DLD1 (cell line): ENCODE data around the gene HSD17B14.
"Not testable (repeated sequence)": the region's sequence is repeated elsewhere in the genome, so short reads cannot be mapped to it uniquely, and the experiment has no call there.

Source experiments
- in situ Hi-C: cut with HindIII; loops from 2 replicates; pipeline ENCODE4 v1.10.0; 2017; ENCODE audit warnings: low sequenced_read_pairs

The HSD17B14 gene

DNA sequence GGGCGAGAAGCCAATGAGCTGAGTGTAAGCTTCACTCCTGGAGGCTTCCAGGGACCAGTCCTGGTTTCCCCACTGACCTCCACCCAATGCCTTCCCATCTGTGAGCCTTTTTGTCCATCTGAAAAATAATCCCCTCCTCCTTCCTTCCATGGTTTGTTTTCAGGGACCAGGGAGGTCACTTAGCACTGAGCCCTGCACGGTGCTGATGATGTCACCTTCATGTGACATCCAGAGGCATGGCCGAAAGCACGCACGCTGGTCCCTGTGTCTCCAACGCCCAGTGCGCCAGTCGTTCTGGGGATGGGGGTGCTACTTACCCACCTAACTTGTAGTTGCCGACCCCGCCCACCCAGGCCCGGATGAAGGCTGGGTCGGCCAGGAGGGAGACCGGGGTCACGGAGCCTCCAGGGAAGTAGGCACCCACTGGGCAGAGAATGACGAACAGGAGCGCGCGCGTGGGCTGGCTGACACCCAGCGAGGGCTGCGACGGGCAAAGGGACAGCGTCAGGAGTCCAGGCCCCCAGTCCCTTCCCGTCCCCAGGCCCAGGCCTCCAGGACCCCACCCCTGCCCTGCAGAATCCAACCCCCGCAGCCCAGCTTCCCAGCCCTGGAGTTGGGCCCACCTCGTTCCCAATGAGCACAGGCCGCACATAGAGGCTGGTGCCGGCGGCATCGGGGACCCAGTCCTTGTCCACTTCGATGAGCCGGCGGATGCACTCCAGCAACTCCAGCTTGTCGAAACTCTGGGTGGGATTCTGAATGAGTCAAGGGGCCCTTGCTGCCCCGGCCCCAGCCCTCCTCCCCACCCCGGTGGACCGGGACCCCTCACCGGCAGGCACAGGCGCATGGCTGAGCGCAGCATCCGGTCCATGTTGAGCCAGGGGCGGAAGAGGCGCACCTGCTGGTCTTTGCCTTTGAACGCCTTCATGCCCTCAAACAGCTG is 36.7 kb downstream of the HSD17B14 start:
- in situ Hi-C loops = loop anchor here (10.0 kb wide), 1 partner anchor 165 kb away; the partner anchor contains the start of gene FTL

DNA sequence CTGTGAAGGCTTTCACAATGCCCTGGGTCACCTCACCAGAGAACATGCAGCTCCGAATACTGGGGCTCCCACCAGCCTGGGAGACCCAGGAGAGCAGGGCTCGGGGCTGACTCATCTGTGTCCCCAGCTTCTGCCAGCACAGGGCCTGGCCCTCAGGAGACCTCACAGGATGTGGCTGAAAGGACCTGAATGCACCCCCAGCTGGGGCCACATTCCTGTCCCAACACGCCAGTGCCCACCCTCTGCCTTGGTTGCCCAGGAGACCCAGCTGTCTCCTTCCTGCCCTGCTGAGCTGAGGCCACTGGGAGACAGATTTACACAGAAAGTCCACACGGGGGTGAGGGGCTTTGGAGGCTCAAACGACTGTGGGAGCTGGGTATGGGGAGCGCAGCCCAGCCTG is 37.4 kb downstream of the HSD17B14 start:
- in situ Hi-C loops = loop anchor here (10.0 kb wide), 1 partner anchor 166 kb away; the partner anchor contains the start of gene FTL

DNA sequence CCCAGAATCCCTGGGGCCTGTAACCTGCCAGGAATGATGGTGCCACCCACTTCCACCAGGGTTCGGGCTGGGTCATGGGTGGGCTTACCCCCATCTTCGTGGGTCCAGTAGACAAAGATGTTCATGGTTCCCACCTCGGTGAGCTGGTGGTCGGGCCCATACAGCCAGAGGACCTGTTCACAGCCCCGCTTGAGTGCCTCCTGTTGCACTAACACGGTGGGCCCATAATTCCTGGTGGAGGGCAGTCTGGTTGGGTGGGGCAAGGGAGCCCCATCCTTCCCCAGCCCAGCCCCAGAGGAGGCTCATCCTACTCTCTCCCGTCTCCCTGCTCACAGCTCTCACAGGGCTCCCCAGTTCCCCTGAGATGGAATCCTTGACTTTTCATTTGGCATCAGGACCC is 39.2 kb downstream of the HSD17B14 start:
- in situ Hi-C loops = loop anchor here (10.0 kb wide), 1 partner anchor 168 kb away; the partner anchor contains the start of gene FTL

DNA sequence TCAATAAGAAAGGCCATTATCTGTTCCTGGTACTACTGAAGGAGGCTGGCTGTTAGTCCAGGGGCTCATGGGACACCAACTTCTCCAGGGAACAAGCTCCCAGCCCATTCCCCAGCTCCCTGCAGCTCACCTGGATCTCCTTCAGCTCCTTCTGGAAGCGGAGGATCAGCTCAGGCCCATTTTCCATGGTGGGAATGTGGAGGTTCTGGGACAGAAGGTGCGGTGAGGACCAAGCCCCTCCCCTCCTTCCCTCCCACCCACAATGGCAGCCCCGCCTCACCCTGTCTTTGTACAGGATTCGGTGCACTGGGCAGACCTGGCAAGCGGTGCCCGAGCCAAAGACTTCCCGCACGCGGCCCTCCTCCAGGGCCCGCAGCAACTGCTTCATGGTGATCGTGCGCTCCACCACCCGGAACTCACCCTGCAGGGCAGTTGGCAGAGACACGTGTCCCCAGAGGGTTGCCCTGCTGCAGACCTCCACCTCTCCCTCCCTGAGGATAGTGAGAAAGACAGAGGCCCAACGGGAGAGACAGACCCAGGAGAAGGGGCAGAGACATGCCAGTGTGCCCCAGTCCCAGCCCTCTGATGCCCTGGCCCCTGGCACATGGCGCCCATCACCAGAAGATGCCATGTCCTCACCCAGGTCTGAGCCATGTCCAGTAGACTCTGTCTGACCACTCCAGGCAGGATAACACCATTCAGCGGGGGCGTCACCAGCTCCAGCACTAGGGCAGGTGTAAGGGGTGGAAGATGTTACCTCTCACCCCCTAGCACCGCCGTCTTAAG is 39.8 kb downstream of the HSD17B14 start:
- in situ Hi-C loops = loop anchor here (10.0 kb wide), 1 partner anchor 168 kb away; the partner anchor contains the start of gene FTL

DNA sequence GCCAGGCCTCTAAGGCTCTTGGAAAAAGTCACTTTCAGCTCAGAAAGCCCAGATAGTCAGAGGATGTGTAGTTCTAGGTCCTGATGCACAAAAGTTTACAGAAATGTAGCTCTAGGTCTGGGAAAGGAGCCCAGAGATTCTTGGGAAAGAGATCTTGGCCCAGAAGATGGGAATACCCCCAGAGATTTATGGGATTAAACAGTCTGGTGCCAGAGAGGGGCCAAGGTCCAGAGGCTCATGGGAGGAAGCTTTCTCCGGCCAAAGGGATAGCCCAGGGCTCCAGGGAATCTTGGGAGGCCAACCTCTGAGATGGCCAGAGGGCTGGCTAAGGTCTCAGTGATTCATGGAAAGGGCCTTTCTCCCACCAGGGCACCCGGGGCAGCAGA is 40.6 kb downstream of the HSD17B14 start:
- in situ Hi-C loops = loop anchor here (10.0 kb wide), 1 partner anchor 169 kb away; the partner anchor contains the start of gene FTL

DNA sequence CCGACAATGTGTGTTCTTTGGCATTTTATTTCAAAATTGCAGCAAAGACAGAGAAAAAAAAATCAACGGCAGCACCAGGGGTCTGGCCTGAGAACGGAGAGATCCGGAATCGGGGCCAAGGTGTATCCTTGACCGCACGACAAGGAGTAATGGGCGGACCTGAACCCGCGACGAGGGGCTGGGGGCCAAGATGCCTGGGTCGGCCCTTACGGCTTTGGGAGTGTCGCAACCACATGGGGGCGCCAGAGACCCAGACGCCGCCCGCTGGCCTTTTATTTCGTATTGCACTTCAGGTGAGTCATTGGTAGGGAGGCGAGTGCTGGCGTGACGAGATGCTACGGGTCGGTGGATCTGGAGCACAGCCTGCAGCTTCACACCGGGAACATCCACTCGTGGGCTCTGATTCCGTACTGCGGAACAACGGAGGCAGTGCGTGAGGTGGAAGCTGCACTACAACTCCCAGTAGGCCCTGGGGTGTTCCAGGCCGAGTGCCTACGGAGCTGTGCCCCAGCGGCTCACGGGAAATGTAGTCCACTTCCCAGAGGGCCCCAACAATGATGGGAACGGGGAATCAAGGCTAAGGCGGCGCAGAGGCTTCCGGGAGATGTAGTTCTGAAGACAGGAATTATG is 41.1 kb downstream of the HSD17B14 start:
- in situ Hi-C loops = loop anchor here (10.0 kb wide), 1 partner anchor 170 kb away; the partner anchor contains the start of gene FTL

DNA sequence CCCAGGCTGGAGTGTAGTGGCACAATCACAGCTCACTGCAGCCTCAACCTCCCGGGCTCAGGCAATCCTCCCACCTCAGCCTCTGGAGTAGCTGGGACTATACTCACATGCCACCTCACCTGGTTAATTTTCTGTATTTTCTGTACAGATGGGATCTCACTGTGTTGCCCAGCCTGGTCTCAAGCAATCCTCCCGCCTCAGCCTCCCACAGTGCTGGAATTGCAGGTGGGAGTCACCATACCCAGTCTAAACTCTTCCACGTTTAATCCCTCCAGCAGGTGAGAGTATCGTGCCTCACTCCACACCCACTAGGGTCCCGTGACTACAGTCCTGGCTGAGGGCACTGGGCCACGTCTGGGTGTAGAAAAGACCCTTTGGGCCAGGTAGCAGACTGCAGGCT is 42.0 kb downstream of the HSD17B14 start:
- in situ Hi-C loops = loop anchor here (10.0 kb wide), 1 partner anchor 171 kb away; the partner anchor contains the start of gene FTL

DNA sequence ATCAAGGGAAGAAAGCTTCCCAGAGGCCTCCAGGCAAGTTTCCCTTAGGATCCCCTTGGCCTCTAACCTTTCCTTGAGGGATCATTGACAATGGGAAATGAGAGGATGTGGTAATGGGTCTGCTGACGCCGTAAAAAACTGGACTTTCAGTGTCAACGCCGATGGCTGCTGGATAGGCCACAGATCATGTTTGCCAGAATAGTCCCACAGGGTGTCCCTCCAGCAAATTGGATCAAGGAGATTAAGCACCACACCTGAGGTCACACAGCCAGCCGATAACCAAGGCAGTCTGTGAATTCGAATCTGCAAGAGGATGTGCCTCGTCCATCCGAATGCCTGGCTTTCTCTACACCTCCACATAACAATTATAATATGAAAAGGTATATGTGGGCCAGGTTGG is 43.0 kb downstream of the HSD17B14 start:
- in situ Hi-C loops = loop anchor here (10.0 kb wide), 1 partner anchor 172 kb away; the partner anchor contains the start of gene FTL

DNA sequence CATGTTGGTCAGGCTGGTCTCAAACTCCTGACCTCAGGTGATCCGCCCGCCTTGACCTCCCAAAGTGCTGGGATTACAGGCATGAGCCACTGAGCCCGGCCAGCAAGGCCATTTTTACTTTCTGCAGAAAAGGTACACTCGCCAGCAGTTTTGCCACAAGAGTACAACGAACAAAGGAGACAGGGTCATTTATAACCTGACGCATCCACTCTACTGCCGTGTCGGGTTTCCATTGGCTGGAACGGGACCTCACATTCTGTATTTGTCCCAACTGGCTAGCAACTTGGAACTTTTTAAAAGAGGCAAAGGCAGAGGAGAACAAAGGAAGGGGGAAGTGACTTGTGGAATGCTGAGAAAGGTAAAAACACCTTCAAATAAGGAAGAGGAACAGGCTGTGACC is 49.0 kb downstream of the HSD17B14 start:
- in situ Hi-C loops = not testable (repeated sequence)

DNA sequence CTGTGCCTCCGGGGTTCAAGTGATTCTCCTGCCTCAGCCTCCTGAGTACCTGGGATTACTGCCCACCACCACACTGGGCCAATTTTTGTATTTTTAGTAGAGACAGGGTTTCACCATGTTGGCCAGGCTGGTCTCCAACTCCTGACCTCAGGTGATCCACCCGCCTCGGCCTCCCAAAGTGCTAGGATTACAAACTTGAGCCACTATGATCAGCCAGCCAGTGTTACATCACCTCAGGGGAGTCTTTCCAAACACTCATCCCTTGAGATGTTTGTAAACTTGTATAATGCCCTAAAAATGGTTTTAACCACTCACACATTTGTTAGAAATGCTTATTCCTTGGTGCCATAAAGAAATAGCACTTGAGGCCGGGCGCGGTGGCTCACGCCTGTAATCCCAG is 49.9 kb downstream of the HSD17B14 start:
- in situ Hi-C loops = not testable (repeated sequence)

DNA sequence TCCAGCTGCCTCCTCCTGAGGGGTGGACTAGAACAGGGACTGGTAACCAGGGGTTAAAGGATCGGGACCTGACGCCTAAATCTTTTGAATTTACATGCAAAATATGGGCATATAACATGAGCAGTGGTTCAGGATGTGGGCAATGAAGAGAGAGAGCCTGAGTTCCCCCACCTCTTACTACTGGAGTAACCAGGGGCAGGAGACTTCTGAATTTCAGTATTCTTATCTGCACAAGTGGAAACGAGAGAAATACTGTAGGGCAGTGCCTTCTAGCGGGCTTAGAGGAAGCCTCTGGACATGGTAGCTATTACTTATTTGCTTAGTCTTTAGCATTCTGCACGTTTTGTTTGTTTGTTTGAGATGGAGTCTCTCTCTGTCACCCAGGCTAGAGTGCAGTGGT is 51.8 kb downstream of the HSD17B14 start:
- in situ Hi-C loops = no loop called here

DNA sequence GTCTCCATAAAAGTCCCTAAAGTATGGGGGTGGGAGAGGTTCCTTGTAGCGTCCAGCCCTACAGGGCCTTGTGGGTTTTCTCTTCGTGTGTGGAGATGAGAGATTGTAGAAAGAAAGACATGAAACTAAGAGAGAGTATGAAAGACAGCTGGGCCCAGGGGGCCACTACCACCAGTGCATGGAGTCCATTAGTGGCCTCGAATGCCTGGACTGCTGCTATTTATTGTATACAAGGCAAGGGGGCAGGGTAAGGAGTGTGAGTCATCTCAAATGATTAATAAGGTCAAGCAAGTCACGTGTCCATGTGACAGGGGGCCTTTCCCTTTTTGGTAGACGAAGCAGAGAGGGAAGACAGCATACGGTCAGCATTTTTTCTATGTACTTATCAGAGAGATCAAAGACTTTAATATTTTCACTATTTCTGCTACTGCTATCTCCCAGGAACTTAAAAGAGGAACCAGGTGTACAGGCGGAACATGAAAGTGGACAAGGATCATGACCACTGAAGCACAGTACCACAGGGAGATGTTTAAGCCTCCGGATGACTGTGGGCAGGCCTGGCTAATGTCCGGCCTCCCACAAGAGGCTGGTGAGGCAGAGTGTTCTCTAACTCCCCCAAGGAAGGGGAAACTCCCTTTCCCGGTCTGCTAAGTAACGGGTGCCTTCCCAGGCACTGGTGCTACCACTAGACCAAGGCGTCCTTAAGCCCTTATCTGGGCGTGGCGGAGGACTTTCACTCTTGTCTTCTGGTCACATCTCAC is 55.5 kb downstream of the HSD17B14 start:
- in situ Hi-C loops = no loop called here

DNA sequence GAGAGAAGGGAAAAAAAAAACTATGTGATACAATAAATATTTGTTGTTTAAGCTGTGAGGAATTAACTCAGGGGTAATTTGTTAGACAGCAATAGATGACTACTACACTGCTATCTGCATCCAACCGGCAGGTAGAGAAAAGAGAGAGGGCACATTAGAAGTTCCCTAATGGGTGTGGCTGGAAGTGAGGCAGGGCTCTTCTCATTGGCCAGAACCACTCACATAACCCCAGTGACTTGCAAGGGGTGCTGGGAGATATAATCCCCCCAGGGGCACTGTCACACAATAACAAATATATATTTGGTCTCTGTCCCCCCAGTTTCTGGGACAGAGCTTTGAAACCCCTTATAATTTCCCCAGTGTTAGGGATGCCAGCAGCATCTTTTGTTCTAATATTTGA is 56.7 kb downstream of the HSD17B14 start:
- in situ Hi-C loops = no loop called here

DNA sequence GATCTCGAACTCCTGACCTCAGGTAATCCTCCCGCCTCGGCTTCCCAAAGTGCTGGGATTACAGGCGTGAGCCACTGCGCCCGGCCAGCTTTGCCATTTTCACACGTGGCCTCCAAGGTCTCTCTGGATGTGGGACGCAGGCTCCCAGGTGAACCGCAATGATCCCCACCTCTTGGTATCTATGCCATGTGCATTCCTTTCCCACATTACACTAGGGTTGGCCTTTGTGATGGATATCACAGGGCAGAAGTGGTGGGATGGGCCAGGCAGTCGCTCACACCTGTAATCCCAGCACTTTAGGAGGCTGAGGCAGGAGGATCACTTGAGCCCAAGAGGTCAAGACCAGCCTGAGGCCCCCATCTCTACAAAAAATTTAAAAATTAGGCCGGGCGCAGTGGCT is 58.6 kb downstream of the HSD17B14 start:
- in situ Hi-C loops = no loop called here

DNA sequence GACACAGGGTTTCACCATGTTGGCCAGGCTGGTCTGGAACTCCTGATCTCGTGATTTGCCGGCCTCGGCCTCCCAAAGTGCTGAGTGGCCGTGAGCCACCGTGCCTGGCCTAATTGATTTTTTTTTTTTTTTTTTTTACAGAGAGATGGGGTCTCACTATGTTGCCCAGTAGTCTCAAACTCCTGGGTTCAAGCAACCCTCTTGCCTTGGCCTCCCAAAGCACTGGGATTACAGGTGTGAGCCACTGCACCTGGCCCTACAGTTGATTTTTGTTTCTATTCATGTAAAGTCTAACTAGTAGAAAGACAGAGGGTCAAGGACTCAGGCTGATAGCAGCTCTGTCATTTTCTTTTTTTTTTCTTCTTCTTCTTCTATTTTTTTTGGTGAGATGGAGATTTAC is 59.2 kb downstream of the HSD17B14 start:
- in situ Hi-C loops = no loop called here

DNA sequence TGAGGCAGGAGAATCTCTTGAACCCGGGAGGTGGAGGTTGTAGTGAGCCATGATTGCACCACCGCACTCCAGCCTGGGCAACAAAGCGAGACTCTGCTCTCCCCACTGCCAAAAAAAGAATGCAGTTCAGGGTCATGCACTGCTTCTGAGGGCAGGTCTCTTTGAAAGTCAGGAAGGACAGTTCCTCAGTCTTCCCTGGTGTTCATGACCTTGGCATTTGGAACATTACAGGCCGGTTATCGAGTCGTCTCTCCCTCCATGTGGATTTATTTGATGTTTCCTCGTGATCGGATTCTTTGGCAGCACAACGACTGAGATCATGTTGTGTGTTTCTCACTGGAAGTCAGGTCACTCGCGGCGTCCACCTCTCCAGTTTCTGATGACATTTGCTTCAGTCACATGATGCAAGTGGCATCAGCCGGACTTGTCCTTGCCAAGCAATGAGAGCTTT is 63.8 kb downstream of the HSD17B14 start:
- in situ Hi-C loops = no loop called here

DNA sequence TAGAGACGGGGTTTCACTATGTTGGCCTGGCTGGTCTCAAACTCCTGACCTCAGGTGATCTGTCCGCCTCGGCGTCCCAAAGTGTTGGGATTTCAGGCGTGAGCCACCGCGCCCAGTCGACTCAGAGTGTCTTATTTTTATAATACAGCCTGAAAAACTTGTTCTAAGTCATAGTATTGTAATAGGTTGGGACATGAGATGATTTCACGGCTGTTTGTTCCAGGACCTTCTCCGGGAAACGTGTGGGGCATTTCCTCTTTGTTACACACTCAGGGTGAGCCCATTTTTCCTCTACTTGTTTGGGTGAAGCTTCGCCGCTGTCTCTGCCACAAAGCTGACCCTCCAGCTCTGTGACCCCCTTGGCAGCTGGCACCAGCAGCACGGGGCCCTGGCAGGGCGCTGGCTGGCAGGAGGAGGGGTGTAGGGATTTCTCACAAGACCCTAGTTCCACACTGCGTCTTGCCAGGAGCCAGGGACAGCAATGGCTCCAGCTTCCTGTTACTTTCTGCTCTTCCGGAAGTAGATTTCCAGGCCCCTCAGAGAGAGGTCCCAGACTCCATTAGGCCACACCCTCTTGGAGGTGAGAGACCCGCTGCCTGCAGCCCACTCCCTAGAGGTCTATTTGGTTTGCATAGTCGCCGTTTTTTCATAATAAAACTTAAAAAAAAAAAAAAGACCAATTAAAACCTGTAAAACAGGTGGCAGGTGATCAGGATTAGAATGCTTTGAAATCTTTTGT is 65.4 kb downstream of the HSD17B14 start:
- in situ Hi-C loops = no loop called here

DNA sequence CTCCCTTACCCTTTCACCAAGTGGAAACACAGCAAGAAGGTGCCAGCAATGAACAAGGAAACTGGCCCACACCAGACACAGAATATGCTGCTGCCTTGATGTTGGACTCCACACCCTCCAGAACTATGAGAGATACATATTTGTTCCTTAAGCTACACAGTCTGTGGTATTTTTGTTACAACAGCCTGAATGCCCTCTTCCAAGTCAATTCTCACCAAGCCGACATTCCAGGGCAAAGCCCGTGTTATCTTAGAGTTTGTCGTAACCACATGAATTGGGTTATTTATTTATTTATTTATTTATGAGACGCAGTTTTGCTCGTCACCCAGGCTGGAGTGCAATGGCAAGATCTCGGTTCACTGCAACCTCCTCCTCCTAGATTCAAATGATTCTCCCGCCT is 66.0 kb downstream of the HSD17B14 start:
- in situ Hi-C loops = no loop called here

DNA sequence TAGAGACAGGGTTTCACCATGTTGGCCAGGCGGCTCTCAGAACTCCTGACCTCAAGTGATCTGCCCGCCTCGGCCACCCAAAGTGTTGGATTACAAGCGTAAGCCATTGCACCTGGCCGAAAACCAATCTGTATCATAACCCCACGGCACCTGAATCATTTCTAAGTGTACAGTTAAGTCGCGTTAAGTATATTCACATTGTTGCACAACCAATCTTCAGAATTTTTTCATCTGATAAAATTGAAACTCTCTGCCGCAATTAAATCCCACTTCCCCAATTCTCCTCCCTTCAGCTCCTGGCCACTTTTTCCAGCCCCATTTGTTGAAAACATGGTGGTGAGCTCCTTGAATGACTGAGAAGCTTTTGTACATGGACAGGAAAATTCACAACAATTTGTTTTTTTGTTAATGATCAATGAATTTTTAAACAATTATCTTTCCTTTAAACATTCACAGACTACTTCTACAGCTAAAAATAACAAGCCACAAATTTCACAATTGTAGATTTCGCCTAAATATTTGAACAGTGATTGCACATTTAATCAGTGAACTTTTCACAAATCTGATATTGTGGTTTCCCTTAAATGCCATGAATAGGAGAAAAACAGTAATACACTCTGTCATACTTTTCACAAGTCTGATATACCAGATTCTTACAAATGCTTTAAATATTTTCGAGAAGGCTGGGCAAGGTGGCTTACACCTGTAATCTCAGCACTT is 67.1 kb downstream of the HSD17B14 start:
- in situ Hi-C loops = no loop called here
